ENCODE measurements around the gene OR12D2. TPM values are rescaled to one million over a fixed set of nuclear protein-coding genes. Genes with fewer than 3 reads are reported as not detected.

The OR12D2 gene
- polyA plus RNA-seq, 4 donors, result not detected

Other genes starting within 250 kb of the OR12D2 start
- gene OR2J2, start 224.7 kb upstream of the OR12D2 start, polyA plus RNA-seq (ENCODE audit: insufficient read length in 4 of 4), result not detected
- gene OR14J1, start 93.9 kb upstream of the OR12D2 start, polyA plus RNA-seq (ENCODE audit: insufficient read length in 4 of 4), result under 1 TPM; 0.03 to 0.12 (median 0.04) TPM
- not detected for gene OR5V1, start 26.8 kb upstream of the OR12D2 start, polyA plus RNA-seq (ENCODE audit: insufficient read length in 4 of 4)
- gene OR12D3, start 20.3 kb upstream of the OR12D2 start, polyA plus RNA-seq (ENCODE audit: insufficient read length in 4 of 4), result not detected
- not detected for gene OR12D1, start 19.3 kb downstream of the OR12D2 start, polyA plus RNA-seq (ENCODE audit: insufficient read length in 4 of 4)
- gene OR10C1, start 43.7 kb downstream of the OR12D2 start, polyA plus RNA-seq (ENCODE audit: insufficient read length in 4 of 4), result not detected
- gene OR11A1, start 61.4 kb downstream of the OR12D2 start, polyA plus RNA-seq (ENCODE audit: insufficient read length in 4 of 4), result not detected
- not detected for gene OR2H1, start 61.5 kb downstream of the OR12D2 start, polyA plus RNA-seq (ENCODE audit: insufficient read length in 4 of 4)
- not detected for gene MAS1L, start 92.3 kb downstream of the OR12D2 start, polyA plus RNA-seq (ENCODE audit: insufficient read length in 4 of 4)
- 1 to 10 TPM in 1 of 4 donors, under 1 TPM in 3; 0.48 to 2.0 (median 0.74) TPM for gene UBD, start 164.1 kb downstream of the OR12D2 start, polyA plus RNA-seq (ENCODE audit: insufficient read length in 4 of 4)
- gene OR2H2, start 189.5 kb downstream of the OR12D2 start, polyA plus RNA-seq (ENCODE audit: insufficient read length in 4 of 4), result under 1 TPM; 0.16 to 0.25 (median 0.21) TPM
- 100 to 1,000 TPM in 1 of 4 donors, 10 to 100 TPM in 3; 54.1 to 108 (median 81.6) TPM for gene GABBR1, start 237.6 kb downstream of the OR12D2 start, polyA plus RNA-seq (ENCODE audit: insufficient read length in 4 of 4)